HG03135 (cell line): ENCODE data around the gene C6orf132.

Experiments
- ATAC-seq: cut with Tn5 transposase; IDR thresholded peaks from one replicate; pipeline ENCODE4 v1.9.1; 2021; ENCODE audit warnings: mild to moderate bottlenecking, moderate library complexity; ENCODE audit not compliant: unreplicated experiment

Gene C6orf132

DNA sequence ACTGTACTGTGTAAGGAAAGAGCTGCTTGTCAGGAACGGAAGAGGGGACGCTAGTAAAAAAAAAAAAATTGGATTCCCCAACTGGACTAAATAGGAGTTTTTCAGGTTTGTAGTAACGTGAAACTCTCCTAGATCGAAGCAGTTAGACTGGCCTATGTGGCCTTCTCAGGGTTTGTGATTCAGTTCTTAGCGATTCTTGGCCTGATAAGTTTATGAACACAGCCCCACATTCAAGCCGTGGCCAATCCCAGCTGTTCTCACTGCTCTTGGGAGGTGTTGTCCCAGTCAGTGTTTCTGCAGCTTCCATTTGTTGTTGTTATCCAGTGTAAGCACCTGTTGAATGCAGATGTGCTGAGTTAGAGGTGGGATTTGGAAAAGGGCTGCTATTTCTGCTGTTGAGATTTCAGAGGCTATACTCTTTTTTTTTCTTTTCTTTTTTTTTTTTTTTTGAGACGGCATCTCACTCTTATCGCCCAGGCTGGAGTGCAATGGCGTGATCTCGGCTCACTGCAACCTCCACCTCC, 62.4 kb downstream of the C6orf132 start:
- no peak for ATAC-seq

DNA sequence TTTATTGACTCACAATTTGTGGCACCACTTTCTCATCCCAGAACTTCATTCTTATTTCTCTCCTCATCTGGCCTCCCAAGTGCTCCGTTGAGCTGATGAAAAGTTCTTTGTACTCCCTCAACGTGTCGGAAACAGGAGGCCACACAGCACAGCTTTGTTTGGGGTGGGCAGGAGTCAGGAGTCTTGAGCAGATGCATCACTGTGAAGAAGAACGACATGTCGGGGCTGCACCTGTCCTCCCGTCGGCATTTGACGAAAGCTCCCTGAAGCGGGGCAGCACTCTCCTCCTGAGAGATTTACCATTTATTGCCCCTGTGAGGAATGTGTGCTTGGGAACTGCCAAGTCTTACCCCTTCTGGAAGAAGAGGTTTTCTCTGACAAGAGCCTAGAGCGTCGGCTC, 64.0 kb downstream of the C6orf132 start:
- no peak for ATAC-seq

DNA sequence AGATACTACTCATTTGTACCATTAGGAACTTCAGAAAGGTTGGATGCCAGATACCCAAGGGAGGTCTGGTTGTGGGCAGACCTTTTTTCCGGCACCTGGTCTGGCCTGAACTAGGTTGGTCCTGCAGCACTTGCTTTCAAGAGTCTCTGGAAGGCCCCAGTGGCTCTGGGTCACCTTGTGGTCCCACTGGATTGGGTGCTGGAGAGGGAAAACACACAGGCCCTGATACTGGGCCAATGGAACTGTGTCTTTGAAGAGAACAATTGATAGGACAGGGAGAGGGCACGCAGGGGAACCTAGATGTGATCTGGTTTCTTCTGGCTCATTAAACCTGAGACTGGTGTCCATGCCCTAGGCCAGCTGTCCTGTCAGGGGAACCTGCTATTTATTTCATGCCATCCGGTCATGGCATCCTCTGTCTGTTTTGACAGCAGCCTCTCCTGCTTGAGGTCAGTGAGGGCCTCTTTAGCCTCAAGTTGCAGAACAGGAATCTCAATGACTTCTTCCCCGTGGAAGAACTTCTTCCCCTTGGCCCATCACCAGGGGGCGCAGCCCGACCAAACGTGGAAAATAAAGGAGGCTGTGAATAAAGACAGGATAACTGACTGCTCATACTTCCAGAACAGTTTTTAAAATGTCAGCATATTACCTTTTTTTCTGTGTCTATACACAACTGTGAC, 67.1 kb downstream of the C6orf132 start:
- ATAC-seq = no peak

DNA sequence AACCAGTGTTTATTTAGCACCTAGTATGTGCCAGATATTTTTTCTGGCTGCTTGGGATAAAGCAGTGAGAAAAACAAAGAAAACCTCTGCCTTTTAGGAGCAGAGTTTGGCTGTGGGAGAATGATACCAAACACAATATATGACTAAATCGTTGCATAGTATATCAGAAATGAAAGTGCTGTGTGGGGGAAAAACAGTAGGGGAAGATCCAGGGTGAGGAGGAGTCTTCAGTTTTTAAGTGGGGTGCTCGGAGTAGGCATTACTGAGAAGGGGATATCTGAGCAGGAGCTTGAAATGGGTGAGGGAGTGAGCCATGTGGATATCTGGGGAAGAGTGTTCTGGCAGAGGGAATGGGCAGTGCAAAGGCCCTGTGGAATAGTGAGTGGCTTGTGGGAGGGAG, 69.1 kb downstream of the C6orf132 start:
- no peak for ATAC-seq

DNA sequence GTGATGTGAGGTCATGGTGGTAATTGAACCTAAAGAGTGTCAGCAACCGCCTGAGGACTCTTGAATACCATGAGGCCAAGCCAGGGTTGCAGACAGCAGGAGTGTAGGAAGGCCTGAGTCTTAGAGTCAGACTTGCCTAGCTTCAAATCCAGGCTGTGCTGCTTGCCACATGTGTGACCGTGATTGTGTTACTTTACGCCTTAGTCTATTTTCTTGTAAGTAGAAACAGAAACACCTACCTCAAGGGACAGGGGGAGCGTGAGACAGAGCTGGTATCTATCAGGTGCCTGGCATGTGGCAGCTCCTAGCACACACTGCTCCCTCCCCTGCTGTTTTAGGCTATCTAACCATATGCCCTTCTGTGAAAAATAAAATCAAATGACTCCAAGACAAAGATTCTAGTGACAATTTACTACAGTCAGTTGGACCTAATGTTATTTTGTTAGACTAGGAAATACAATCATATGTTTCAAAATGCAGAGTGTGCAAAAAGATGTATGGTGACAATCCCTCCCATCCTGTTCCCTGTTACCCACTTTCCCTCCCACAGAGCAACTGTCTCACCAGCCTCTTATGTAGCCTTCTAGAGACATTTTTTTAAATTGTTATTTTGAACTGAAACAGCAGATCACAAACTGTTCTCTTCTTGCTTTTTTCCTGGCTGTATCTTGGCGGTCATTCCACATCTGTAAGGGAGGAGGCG, 70.4 kb downstream of the C6orf132 start:
- ATAC-seq = no peak

DNA sequence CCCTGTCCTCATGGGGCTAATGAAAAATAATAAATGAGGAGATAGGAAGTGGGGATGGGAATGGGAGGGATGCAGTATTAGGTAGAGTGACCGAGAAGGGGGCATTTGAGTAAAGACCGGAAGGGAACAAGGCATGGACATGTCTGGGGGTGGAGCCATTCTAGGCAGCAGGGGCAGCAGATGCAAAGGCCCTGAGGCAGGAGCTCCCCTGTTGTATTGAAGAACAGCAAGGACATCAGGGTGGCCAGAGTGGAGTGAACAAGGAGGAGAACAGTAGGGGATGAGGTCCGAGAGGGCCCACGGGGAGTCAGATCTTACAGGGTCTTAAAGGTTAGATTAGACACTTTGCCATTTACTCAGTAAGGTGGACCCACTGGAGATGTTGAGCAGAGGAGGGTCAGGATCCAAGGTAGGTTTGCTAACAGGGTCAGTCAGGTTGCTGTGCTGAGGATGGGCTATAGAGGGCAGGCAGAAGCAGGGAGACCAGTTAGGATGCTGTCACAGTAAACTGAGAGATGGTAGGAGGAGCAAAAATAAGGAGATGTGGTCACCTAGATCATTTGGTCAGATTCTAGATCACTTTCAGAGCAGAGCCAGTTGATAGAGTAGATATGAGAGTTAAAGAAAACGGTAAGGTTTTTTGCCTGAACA, 73.4 kb downstream of the C6orf132 start:
- no peak for ATAC-seq

DNA sequence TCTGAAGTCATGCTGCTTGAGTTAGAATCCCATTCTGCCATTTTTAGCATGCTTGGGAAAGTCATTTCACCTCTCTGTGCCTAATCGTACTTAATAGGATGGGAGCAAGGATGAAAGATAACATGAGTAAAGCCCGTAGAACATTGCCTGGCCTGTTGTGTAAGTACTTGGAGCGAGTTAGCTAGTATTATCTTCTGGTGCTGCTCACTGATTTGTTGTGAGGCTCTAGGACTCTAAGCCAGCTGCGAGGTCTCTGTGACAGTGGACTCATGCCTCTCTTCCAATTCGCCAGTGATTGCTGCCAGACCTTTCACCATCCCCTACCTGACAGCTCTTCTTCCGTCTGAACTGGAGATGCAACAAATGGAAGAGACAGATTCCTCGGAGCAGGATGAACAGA, 74.2 kb downstream of the C6orf132 start:
- no peak for ATAC-seq

DNA sequence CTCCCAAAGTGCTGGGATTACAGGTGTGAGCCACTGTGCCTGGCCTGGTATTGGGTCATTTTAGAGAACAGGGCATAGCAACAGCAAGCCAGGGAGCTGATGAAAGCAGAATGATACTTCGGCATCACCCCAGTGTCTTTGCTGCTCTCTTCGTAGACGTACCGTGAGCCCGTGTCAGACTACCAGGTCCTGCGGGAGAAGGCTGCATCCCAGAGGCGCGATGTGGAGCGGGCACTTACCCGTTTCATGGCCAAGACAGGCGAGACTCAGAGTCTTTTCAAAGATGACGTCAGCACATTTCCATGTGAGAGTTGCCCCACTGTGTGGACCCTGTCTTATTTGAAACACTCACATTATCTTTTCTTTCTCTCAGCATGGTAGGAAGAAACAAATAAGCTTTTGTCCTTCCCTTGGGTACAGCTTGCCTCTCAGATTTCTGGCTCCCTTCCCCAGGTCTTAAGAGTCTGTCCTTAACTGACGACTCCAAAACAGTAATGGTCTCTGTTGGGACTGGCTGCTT, 76.2 kb downstream of the C6orf132 start:
- no peak for ATAC-seq

DNA sequence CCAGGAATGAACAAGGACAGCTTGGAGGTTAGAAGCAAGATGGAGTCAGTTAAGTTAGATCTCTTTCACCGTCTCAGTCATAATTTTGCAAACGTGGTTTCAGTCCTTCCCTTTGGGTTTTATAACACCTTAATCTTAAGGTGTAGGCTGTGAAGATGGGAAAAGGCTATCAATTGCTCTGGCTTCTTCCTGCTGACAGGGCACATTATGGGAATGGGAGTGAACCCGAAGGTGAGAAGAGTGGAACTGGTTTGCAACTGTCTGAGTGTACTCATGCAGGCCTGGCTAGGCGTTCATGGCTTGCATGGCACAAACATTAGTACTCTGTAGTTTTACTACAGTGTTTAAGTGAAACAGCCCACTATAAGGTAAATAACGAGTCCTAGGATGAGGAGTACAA, 82.7 kb downstream of the C6orf132 start:
- ATAC-seq = no peak

DNA sequence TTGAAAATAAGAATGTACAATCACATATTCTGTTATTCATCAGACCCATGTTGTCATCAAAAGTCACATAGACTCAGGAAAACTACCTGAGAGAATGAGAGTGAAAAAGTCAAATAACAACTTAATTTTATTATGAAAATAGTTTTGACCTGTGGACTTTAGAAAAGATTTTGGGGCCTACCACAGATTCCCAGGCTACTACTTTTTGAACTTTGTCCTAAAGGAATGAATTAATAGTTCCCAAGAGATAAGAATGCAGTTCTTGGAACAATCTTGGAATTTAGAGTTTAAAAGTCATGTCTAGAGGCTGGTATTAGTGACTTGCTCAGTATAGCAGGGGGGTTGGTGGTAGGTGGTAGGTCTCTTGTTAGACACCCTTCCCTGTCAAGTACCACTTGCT, 88.8 kb downstream of the C6orf132 start:
- ATAC-seq = no peak

DNA sequence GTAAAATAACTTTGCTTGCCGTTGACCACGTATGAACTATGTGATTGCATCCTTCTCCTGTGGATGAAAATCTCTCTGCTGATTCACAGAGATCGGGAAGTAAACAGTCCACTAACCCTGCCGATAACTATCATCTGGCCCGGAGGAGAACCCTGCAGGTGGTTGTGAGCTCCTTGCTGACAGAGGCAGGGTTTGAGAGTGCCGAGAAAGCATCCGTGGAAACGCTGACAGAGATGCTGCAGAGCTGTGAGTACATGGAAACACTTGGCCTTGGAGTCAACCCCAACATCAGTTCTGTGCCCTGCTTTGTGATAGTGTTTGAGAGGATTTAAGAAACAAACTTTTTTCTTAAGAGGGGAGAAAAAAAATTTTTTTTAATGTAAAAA, 91.2 kb downstream of the C6orf132 start:
- no peak for ATAC-seq
